Measurements from ENCODE around the gene CCR5.

GRCh38 chr3:46401579-46401978, 30.8 kb downstream of the CCR5 start:
- TF ChIP-seq EZH2 (IDR thresholded peaks at IDR 0.05; ENCODE audit: borderline replicate concordance, low read length), result no peak
- no peak for TF ChIP-seq CTCF (IDR thresholded peaks at IDR 0.05; ENCODE audit: low read length)
